GM12873 (cell line): ENCODE measurements around the gene CNOT9.

Source experiments
- CTCF ChIP-seq: IDR thresholded peaks from 2 replicates; pipeline ENCODE4 v1.5.1; 2012; ENCODE audit warnings: low read depth, mild to moderate bottlenecking, moderate library complexity, low read length, control low read depth; ENCODE audit not compliant: insufficient read depth; ENCODE audit errors: missing control alignments

CNOT9 gene

GRCh38 chr2:218547511-218547910 is 21.1 kb upstream of the CNOT9 start:
- TF ChIP-seq CTCF = no peak

GRCh38 chr2:218547978-218548377 is 20.7 kb upstream of the CNOT9 start:
- no peak for TF ChIP-seq CTCF

GRCh38 chr2:218555527-218555926 is 13.1 kb upstream of the CNOT9 start:
- TF ChIP-seq CTCF = no peak

- no peak for TF ChIP-seq CTCF
Measured at GRCh38 chr2:218557941-218558340, 10.7 kb upstream of the CNOT9 start.

- TF ChIP-seq CTCF = no peak
Measured at GRCh38 chr2:218558986-218559385, 9.7 kb upstream of the CNOT9 start.

GRCh38 chr2:218564056-218564455 is 4.6 kb upstream of the CNOT9 start:
- no peak for TF ChIP-seq CTCF

- no peak for TF ChIP-seq CTCF
Measured at GRCh38 chr2:218566296-218566695, 2.3 kb upstream of the CNOT9 start.
